Amniotic epithelial cell (primary cell): ENCODE data around the gene TMEM198.

ENCODE experiments used
- DNase-seq: peaks from one replicate; pipeline ENCODE4 v3.0.0-alpha.2; 2010; ENCODE audit warnings: low read depth

TMEM198 gene

DNA sequence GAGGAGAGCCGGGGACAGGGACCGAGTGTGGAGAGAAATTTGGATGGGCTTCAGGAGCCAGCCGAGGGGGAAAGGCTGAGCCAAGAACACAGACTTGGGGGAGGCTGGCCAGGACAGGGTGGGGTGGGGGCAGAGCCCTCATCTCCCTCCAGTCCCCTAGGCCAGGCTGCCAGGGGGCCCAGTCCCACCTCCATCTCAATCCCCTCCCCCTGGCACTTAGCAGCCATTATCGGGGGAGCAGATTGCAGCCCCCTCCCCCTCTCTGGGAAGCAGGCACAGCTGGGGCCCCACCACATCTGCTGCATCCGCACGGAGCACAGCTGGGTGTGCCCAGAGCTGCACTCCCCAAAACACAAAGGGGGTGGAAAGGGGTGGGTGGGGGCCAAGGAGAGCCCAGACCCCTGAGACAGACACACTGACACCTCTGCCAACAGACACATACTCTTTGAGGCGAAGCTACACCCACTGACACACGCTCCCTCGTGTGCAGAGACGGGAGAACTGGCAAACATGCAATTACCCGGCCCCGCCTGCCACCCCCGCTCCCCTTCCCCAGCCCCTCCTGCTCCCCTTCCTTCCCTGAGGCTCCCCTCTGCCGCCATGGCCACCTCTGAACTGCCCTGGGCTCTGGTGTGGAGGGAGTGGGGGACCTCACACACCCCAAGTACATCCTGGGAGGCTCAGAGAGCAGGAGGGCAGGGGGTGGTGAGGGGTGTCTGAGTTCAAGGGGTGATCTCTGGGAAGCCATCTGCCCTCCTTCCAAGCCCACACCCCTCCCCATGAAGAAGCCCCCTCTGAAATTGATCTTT lies 34.7 kb upstream of the TMEM198 start:
- DNase-seq = no peak

DNA sequence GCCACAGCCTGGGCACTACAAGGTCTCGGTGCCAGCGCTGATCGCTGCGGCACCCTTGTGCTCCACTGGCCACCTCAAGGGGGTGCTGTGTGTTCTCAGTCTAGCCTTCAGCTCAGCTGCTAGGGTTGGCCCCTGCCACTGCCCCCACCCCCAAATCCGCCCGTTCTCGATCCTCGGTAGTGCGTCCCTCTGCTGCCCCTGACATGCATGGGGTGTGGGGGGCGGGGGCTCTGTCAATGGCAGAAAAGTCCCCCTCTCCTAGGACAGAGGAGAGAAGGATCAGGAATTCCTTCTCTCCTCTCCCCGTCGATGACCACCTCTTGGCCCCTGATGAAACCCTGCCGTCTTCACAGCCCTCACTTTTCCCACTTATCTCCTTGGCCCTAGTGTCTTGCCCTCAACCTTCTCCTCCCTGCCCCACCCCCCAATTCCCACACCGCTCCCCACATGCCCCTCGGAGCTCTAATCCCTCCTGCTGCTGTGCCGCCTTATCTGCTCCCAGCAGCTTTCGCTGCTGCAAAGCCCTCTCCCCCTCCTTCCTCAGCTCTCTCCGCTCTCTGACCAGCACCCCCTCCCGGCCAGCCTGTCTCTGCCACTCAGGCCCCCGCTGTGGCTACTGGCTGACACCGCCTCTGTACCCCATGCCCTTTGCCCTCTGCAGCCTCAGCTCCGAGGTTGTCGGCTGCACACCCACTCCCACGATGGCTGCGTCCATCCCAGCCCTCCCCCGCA lies 33.9 kb upstream of the TMEM198 start:
- DNase-seq = peak; percentile 66

DNA sequence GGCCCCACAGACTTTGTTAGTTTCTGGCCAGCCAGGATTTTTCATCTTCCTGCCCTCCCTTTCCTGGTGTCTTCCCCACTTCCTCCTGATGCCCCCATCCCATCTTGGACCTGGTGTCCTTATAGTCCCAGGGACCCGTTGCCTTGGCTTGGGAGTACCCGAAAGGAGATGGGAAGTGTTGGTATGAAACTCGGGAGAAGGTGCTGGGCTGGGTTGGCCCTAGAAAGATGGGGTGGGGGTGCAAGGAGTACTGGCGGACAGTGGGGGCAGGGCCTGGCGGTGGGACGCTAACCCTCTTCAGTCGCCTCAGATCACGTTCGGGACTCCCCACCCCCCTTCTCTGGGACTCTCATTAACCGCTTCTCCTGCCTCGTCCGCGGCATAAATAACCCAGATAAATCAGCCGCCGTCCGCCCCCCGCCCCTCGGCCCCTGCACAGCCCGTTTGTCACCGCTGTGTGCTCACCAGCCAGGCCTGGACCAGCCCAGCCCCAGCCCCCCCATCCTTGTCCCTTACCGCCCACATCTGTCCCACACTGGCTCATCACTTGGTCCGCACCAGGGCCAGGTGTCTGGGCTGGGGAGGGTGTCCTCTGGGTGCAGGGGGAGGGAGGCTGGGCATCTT lies 33.2 kb upstream of the TMEM198 start:
- no peak for DNase-seq

DNA sequence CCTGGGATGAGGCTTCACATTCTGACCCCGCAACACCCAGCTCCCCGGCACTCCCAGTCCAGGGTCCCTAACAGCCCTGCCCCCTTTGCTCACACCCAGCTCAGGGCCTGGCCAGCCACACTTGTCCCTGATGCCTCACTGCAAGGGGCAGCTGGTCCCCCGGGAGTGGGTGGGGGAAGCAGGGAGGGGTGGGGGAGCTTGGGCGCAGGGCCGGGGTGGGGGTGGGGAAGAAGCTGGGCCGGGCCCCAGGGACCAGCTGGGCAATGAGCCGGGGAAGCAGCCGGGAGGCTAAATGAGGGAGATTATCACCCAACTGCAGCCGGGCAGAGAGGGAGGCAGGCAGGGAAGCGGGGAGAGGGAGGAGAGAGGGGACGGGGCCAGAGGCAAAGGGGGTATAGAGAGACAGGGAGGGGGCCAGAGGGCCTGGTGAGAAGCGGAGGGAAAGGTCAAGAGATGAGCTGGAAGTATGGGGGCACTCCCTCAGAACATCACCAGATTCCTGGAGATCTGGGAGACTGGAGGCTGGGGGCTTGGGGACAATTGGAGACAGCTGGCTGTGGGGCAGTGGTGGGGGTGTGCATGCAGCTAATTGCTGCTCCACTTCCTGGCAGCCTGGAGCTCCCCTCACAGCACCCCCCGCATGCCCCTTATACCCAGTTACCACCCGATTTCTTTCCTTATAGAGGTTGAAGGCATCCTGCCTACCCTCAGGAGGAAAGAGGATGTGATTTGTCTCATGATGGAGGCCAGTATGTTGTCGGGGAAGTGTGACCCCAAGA lies 32.1 kb upstream of the TMEM198 start:
- no peak for DNase-seq

DNA sequence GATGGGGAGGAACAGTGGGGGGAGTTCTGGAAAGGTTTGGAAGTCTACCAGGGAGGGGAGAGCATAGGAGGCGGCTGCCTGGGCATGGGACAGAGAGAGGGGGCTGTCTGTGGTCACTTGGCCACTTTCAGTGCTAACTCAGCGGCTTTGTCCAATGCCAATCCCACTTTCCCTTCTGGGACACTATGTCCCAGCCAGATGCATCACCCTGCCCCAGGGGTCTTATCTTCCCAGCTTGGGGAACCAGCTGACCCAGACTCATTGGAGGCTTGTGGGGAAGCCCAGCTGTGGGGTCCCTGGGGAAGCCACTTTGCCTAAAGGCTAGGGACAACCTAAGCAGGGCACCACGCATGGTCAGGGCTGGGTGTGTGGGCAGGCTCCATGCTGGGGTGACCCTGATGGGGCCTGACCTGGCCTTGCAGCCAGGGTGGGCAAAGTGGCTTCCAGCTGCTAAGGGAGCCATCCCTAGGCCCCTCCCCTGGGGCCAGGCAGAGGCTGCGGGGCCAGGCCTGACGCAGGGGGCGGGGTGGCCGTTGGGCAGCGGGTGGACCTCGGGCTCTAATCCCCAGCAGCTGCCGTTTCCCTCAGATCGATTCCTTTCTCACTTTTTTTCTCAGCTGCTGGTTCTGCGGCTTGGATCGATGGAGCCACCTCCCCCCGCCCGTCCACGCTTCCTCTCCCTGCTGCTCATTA lies 31.2 kb upstream of the TMEM198 start:
- no peak for DNase-seq

DNA sequence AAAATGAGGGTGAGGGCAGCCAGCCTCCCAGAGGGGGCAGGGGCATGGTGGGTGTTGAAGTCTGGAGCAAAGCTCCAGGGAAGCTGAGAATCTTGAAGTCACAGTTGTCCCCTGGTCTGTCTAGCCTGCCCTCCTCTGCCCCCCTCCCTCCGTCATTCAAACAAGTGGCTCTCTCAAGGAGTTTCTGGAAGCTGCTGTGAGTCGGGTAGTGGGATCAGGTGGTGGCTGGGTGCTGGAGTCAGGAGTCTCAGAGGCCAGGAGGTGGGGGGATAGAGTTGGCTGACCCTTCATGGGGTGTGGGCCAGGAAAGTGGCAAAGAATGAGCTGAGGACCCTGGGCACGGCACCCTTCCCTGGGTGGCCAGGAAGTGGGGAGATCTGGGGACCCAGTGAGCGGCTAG lies 30.0 kb upstream of the TMEM198 start:
- no peak for DNase-seq

DNA sequence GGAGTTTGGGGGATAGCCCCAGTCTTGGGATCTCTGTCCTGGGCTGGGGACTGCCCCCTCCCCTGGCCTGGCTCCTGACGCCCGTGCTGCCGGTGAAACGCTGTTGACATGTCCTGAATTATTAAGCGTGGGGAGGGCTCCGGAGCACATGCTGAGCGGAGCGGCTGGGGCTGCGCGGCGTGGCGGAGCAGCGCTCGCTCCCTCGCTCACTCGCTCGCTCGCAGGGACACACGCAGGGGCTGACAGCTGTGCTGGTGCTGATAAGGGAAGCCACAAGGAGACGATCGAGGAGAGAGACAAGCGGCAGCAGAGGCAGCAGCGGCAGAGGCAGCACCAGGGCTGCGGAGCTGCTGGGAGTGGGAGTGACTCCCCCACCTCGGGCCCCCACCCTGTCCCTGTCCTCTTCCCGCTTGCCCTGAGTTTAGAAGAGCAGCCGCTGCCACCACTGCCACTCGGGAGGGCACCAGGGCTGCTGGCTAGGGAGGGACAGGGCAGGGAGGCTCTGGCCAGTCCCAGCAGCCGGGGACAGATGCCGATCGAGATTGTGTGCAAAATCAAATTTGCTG lies 29.5 kb upstream of the TMEM198 start, which contains the start of gene ASIC4:
ASIC4 (plus strand) TSS at position 287 of the 566 bp plus-strand sequence; CDS start at position 530, 243 bp downstream.
- DNase-seq = no peak

DNA sequence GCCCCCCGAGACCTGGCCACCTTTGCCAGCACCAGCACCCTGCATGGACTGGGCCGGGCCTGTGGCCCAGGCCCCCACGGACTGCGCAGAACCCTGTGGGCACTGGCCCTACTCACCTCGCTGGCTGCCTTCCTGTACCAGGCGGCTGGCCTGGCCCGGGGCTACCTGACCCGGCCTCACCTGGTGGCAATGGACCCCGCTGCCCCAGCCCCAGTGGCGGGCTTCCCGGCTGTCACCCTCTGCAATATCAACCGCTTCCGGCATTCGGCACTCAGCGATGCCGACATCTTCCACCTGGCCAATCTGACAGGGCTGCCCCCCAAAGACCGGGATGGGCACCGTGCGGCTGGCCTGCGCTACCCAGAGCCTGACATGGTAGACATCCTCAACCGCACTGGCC lies 29.0 kb upstream of the TMEM198 start:
- no peak for DNase-seq

DNA sequence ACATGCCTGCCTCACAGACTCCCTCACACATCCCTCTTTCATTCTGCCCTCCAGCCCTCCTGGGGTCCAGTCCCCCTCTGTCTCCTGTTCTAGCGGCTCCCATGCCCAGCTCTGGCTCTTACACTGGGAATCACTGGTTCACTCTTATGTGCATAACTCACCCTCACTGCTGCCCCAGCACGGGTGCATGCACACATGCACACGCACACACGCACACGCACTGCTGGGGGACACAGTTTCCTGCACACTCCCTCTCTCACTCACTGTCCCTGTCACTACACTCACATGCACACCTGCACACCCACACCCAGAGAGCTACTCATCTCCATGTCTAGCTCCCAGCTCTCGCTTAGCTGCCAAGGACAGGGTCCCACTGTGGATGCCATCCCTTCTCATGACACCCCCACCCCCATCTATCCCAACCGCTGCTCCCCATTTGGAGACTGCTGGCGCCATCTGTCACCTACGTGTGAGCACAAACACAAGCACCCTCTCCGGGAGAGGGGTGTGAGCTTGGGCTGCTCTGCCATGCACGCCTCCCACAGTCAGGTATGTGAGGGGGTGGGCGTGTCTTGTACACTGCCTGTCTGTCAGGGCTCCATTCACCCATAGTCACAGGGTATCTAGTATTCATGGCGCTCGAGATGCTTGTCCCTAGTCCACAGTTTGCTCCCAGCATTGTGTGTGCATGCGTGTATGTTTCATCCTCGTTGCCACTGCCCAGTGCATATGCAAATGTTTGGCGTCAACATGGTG lies 27.8 kb upstream of the TMEM198 start:
- DNase-seq = no peak

DNA sequence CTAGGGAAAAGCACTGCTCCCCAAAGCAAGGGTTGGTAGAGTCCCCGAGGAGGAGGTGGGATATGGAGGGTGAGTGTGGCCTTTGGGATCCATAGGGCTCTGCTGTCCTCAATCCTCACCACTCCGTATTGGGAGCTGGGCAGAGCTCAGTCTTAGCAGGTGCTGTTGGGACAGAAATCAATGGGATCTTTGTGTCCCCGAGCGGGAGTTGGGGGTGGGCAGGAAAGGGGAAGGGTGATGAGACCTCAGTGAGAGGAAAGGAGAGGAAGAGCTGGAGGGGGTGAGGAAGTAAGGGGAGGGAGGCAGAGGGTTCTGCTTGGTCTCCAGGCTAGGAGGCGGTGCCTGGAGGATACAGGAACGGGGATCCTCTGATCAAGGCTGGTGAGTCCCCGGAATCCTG lies 26.9 kb upstream of the TMEM198 start:
- no peak for DNase-seq

DNA sequence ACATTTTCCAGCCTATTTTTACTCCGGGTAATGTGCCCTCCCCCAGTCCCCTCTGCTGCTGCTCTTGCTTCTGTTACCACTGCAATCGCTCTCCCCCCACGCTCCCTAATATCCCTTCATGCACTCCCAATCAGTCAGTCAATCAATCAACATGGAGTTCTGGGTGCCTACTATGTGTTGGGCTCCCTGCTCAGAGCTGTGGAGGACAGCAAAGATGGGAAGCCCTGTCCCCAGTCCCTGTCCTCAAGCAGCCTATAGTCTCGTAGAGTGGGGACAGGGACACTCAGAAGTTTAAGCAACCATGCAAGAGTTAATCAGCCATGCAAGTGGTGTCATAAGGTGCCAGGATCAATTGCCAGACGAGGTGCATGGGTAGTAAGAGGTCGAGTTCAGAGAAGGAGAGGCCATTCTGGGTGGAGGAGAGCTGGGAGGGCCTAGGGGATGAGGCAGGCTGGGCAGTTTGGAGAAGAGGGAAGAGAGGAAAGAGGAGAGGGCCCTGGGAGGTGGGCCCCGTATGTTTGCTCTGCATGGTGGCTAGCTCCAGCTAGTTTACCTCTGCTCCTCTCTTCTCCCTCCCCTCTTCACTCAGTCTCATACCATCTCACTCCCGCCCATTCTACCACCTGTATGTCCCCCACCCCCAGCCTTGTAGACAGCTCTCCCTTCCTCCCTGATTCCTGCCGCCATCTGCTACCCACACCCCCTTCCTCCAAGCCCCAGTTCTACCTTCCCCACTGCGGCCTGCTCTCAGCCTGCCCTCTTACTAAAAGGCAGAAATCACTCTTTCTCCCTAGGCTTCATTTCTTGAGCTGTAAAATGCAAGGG lies 25.7 kb upstream of the TMEM198 start:
- no peak for DNase-seq

DNA sequence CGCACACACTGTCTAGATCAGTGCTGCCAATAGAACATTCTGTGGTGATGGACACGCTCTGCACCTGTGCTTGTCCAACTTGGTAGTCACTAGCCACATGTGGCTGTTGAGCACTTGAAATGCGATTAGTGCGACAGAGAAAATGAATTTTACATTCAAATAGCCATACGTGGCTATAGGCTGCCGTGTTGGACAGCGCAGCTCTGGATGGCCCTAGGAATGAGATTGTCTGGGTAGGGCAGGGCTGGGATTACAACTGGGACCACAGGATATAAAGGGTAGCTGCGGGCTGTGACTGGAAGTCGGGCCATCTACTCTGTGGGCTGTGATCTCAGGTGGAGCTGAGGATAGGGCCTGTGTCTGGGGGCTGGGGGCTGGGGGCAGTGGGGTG lies 24.3 kb upstream of the TMEM198 start:
- DNase-seq = no peak

DNA sequence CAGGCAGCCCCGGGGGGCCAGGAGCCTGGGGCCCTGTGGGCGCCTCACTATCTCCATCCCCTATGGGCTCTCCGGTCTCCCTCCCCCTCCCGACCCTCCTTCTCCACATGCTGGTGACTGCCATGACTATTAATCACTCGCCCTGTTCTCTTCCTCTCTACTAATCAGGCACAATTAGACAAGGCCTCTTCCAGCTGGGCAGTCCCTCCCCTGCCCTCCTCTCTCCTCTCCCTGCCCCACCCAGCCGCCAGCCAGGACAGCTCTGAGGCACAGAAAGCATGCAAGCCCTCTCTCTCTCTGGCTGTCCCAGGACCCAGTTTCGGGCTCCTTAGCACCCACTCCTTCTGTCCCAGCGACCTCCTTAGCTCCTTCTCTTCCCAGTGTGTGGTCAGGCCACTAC lies 23.7 kb upstream of the TMEM198 start:
- no peak for DNase-seq

DNA sequence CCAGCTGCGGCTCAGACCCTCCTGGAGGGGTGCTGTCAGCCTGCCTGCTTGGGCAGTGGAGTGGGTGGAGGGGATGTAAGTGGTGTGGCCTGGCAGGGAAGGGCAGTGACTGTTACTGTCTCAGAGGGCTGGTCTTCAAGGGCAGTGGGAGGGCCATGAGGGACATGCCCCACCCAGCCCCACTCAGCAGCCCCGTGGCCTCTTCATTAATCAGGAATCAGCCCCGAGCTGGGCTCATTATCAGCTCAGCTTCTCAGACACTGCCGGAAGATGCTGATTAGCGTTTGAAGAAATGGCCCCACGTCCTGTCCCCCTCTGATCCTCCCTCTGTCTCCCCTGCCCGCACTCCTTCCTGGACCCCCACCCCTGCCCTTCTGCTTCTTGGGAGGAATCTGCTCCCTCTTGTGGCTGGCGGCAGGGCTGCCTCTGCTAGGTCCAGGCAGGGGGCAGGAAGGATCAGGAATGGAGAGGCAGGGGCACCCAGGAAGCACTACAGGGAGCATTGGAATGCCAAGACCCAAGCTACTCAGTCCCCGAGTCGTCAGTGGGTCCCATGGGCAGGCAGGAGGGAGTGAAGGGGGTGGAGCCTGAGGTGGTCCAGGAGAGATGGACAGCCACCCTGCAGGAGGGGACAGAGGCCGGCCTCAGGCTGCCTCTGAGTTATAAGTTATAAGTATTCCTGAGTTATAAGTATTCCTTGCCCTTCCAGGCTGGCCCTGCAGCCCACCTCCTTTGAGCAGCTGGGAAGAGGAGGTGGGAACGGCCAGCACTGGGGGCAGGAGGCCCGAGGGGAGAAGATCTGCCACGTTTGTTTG lies 22.6 kb upstream of the TMEM198 start:
- peak; percentile 51 for DNase-seq

DNA sequence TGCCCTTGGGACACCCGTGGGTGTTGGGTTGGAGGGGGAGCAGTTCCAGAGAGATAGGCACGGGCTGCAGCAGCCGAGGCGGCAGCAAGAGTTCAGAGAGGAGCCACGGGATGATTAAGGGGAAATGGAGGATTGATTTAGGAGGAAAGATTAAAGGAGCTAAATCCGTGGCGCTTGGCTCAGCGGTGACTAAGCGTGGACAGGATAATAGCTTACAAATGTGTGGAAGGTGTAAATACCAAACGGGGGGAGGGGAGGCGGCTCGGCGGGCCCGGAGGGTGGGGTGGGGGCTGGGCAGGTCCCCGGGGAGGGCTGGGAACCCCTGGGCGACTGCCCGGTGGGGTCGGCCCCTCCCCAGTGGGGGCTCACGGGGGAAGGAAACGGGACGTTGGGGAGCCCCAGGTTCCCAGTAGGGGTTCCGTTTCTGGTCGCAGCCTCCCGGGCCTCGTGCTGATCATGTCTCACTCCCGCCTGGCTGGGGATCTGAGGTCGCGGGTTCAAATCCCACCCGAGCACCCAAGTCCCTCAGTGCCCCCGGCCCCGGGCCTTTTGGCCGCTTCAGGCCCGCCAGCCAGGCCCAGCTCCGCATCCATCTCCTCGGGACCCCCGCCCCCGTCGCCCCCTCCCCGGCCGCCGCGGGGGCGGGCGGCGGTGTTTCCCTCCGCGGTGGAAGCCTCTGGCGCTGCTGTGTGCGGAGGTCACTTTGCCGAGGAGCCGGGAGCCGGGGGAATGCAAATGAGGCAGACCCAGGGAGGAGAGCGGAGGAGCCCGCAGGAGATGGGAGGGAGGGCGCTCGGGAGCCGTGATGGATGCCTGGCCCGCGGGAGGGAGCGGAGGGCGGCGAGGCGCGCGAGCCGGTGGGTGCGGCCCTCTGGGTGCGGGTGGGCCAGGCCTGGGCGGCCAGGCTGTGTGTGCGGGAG lies 21.5 kb upstream of the TMEM198 start:
- peak; percentile 92 for DNase-seq

DNA sequence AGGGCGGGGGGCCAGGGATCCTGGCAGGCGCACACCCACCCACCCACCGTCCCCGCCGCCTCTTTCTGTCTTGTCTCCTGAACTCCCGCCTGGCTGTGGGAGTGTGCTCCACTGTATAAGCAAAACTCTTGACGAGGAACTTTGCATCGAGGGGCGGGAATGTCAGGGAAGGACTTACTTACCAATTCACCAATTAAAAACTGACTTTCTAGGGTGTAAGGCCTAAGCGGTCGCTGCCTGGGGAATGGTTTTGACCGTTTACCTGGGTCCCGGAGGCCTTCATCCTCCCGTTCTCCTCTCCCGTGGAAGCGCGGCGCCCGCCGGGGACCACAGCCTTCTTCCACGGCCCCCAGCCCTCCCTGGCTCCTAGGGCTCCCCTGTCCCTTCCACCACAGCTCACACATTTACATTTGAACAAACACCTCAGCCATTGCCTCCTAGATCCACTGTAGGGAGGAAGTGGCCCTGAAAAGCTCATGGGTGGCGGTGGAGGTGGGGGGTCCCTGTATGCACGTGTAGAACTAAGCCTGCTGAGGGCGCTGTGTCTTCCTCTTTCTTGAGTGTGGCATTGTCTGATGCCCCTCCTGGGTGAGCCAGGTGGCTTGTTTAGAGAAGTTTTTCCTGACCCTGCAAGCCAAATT lies 20.7 kb upstream of the TMEM198 start:
- DNase-seq = peak; percentile 41

DNA sequence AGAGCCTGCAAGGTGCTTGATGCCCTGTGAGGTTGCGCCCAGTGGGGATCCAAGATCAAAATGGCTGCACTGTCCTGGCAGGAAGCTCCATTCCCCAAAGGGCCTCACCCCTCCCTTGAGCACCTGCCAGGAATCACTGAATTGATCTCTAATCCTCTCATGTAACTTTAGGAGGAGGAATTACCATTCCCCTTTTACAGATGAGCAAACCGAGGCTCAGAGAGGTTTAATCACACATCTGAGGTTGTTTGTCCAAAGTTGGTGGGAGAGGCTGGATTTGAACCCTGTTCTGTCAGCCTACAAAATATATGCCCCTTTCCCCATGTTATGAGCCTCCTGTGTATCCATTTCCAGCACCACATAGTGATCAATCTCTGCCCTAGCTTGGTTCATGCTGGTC lies 19.0 kb upstream of the TMEM198 start:
- no peak for DNase-seq
